ENCODE measurements around the gene OSBPL6.
"Not testable (repeated sequence)": the region's sequence is repeated elsewhere in the genome, so short reads cannot be mapped to it uniquely, and the experiment has no call there.

Gene OSBPL6

GRCh38 chr2:178301649-178302238 is 107.4 kb downstream of the OSBPL6 start:
- DNase-seq (ENCODE audit: low read depth) = no peak

GRCh38 chr2:178304333-178304732 is 110.0 kb downstream of the OSBPL6 start:
- no peak for DNase-seq (ENCODE audit: low read depth)

GRCh38 chr2:178306352-178307073 is 112.2 kb downstream of the OSBPL6 start:
- DNase-seq (ENCODE audit: low read depth) = peak; percentile 36

- DNase-seq (ENCODE audit: low read depth) = no peak
These were observed 113.3 kb downstream of the OSBPL6 start for GRCh38 chr2:178307650-178308049.

- DNase-seq (ENCODE audit: low read depth) = no peak
These were observed 115.2 kb downstream of the OSBPL6 start for GRCh38 chr2:178309541-178309940.

GRCh38 chr2:178315078-178315477 is 120.8 kb downstream of the OSBPL6 start:
- no peak for DNase-seq (ENCODE audit: low read depth)

- DNase-seq (ENCODE audit: low read depth) = no peak
These were observed 121.2 kb downstream of the OSBPL6 start for GRCh38 chr2:178315488-178315948.

GRCh38 chr2:178317811-178318210 is 123.5 kb downstream of the OSBPL6 start:
- DNase-seq (ENCODE audit: low read depth) = no peak

GRCh38 chr2:178320011-178320585 is 125.8 kb downstream of the OSBPL6 start:
- DNase-seq (ENCODE audit: low read depth) = no peak

GRCh38 chr2:178322068-178322467 is 127.8 kb downstream of the OSBPL6 start:
- no peak for DNase-seq (ENCODE audit: low read depth)

GRCh38 chr2:178323331-178323730 is 129.0 kb downstream of the OSBPL6 start:
- DNase-seq (ENCODE audit: low read depth) = not testable (repeated sequence)

- DNase-seq (ENCODE audit: low read depth) = no peak
These were observed 129.8 kb downstream of the OSBPL6 start for GRCh38 chr2:178324077-178324476.

GRCh38 chr2:178325268-178325667 is 131.0 kb downstream of the OSBPL6 start:
- DNase-seq (ENCODE audit: low read depth) = no peak

- DNase-seq (ENCODE audit: low read depth) = no peak
These were observed 133.2 kb downstream of the OSBPL6 start for GRCh38 chr2:178327516-178327915.

GRCh38 chr2:178328037-178328436 is 133.7 kb downstream of the OSBPL6 start:
- peak; percentile 16 for DNase-seq (ENCODE audit: low read depth)

- DNase-seq (ENCODE audit: low read depth) = no peak
These were observed 136.1 kb downstream of the OSBPL6 start for GRCh38 chr2:178330175-178331017.

GRCh38 chr2:178331474-178332432 is 137.4 kb downstream of the OSBPL6 start:
- DNase-seq (ENCODE audit: low read depth) = no peak

GRCh38 chr2:178333851-178334250 is 139.5 kb downstream of the OSBPL6 start:
- DNase-seq (ENCODE audit: low read depth) = no peak

- DNase-seq (ENCODE audit: low read depth) = no peak
These were observed 140.9 kb downstream of the OSBPL6 start for GRCh38 chr2:178335230-178335629.

GRCh38 chr2:178344121-178344520 is 149.8 kb downstream of the OSBPL6 start:
- DNase-seq (ENCODE audit: low read depth) = no peak

- no peak for DNase-seq (ENCODE audit: low read depth)
These were observed 151.6 kb downstream of the OSBPL6 start for GRCh38 chr2:178345951-178346350.

Measured in fibroblast of gingiva (primary cell).